ENCODE measurements around the gene MALRD1.

- no peak for TF ChIP-seq CTCF (IDR thresholded peaks at IDR 0.05)
- TF ChIP-seq POLR2A (IDR thresholded peaks at IDR 0.05): no peak
Observed at GRCh38 chr10:19033741-19034140, 14.9 kb upstream of the MALRD1 start.
